SIG-M5 treated with dmso at 0.1 percent for 504 hours (cell line): Measurements from ENCODE around the gene NFE2.
A peak's percentile ranks its signal among the peaks of the same experiment; 100 is the strongest.

Source experiments
- DNase-seq: peaks from one replicate; lab custom pipeline; 2025; ENCODE audit not compliant: unreplicated experiment; lab: John Stamatoyannopoulos, UW

NFE2 gene

DNA sequence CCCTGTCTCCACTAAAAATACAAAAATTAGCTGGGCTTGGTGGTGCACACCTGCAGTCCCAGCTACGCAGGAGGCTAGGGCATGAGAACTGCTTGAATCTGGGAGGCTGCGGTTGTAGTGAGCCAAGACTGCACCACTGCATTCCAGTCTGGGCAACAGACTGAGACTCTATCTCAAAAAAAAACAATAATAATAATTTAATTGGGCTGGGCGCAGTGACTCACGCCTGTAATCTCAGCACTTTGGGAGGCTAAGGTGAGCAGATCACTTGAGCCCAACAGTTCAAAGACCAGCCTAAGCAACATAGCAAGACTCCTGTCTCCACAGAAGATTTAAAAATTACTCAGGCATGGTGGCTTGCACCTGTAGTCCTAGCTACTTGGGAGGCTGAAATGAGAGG is 47.6 kb downstream of the NFE2 start:
- no peak for DNase-seq

DNA sequence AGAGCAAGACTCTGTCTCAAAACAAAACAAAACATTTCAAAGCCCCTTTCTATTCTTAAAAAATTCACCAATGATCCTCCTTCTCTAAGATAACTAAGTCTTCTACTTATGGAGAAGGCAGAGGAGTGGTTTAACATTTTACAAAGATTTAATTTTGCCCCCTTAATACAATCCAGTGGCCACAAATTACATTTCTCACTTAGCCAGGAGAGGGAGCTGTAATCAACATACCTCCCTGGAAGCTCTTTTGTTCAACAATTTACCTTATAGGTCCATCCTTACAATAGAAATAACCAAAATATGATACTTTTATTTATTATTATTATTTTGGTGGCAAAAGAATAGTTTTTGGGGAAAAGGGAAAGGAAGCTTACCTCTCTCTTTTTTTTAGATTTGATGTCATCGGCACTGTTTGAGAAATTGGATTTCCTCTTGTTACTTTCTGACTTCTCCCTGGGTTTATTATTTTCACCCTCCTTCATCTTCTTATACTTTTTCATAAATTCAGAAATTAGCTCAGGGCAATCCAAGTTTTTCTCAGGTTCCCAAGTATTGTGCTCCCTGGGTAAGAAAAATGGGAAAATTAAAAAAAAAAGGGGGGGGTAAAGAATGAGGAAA is 49.0 kb downstream of the NFE2 start:
- DNase-seq, result peak; percentile 61

DNA sequence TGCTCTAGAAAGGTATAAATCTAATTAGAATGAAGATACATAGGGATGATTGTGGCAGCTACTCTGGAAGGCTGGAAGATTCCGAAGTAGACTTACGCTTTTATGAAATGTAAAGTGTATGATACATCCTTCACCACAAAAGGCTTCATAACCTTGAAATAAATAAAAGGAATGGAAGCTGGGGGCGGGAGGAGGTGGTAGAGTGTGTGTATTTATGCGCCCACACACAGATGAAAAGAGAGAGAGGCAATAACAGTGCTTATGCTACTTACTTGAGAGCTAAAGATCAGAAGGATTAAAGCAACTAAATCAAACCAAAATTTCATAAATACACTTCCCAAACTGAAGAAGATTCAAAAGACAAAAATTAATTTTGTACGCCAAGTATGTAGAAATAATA is 51.3 kb downstream of the NFE2 start:
- no peak for DNase-seq

DNA sequence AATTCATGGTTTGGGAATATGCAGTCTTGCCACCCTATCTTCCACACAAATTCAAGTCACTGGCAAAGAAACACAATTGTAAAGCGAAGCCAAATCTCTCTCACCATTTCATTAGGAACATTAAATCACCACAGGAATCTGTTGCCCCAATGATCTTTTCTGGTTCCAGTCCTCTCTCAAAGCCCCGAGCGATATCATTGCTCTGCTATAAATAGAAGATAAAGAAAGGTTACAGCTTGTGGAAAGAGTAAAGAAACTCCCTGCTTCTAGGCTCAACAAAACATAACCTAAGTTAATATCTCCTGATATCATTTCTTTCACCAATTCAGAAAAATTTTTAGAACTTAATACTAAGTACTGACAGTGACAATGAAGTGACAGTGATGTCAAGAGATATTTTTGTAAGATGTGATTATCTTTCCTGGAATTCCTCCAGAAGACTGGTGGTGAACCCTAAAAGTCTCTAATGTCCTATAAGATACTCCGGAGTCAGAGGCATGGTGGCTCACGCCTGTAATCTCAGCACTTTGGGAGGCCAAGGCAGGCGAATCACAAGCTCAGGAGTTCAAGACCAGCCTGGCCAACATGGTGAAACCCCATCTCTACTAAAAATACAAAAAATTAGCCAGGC is 54.7 kb downstream of the NFE2 start:
- DNase-seq, result no peak
